Neural cell (in vitro differentiated cells): ENCODE data around the gene TUBG1. TPM values are rescaled to one million over a fixed set of nuclear protein-coding genes. Genes with fewer than 3 reads are reported as not detected.

Source experiments
- H2AFZ ChIP-seq: fragments of 200-600, 300-800 bp; sonication (generic), shearing (Covaris generic); 2 replicates; pipeline ENCODE4 v1.6.0; 2014; ENCODE audit warnings: low read depth, mild to moderate bottlenecking, antibody characterized with exemption, low read length, moderate library complexity
- H3F3A ChIP-seq: fragments of 200-600 bp; shearing (Covaris generic); 2 replicates; pipeline ENCODE4 v1.6.1; 2016; ENCODE audit warnings: mild to moderate bottlenecking, moderate library complexity, mixed read lengths, antibody characterized with exemption, low read length; ENCODE audit not compliant: insufficient read depth, poor library complexity, severe bottlenecking
- H3K27ac ChIP-seq: fragments of 200-600, 300-800 bp; sonication (generic), shearing (Covaris generic); 2 replicates; pipeline ENCODE4 v1.5.1; 2014; ENCODE audit warnings: mild to moderate bottlenecking, low read length, moderate library complexity
- H3K27me3 ChIP-seq: fragments of 300-800, 200-600 bp; sonication (generic), shearing (Covaris generic); 2 replicates; pipeline ENCODE4 v1.6.0; 2014; ENCODE audit warnings: mild to moderate bottlenecking, low read depth, low read length, moderate library complexity; ENCODE audit not compliant: insufficient read depth
- H3K36me3 ChIP-seq: fragments of 300-800, 200-600 bp; sonication (generic), shearing (Covaris generic); 2 replicates; pipeline ENCODE4 v1.5.1; 2014; ENCODE audit warnings: mild to moderate bottlenecking, antibody characterized with exemption, low read length, moderate library complexity; ENCODE audit not compliant: insufficient read depth
- H3K4me2 ChIP-seq: fragments of 300-800, 200-600 bp; sonication (generic), shearing (Covaris generic); 2 replicates; pipeline ENCODE4 v1.6.0; 2014; ENCODE audit warnings: mild to moderate bottlenecking, low read length
- H3K4me3 ChIP-seq: fragments of 300-800, 200-600 bp; sonication (generic), shearing (Covaris generic); 2 replicates; pipeline ENCODE4 v1.5.1; 2014; ENCODE audit warnings: mild to moderate bottlenecking, low read length, moderate library complexity
- H3K79me2 ChIP-seq: fragments of 200-600 bp; shearing (Covaris generic); replicated peaks from 2 replicates; pipeline ENCODE4 v1.6.0; 2014; ENCODE audit warnings: mild to moderate bottlenecking, low read length, moderate library complexity; ENCODE audit not compliant: insufficient read depth
- H3K9ac ChIP-seq: fragments of 300-800, 200-600 bp; sonication (generic), shearing (Covaris generic); 2 replicates; pipeline ENCODE4 v1.6.1; 2016; ENCODE audit warnings: mild to moderate bottlenecking, low read length, mixed read lengths
- H3K9me2 ChIP-seq: fragments of 200-600 bp; shearing (Covaris generic); 2 replicates; pipeline ENCODE4 v1.6.1; 2016; ENCODE audit warnings: mild to moderate bottlenecking, low read length, mixed read lengths; ENCODE audit not compliant: insufficient read depth
- H3K9me3 ChIP-seq: fragments of 200-600, 300-800 bp; sonication (generic), shearing (Covaris generic); 2 replicates; pipeline ENCODE4 v1.6.1; 2016; ENCODE audit warnings: mild to moderate bottlenecking, mixed run types, low read length, moderate library complexity, mixed read lengths
- H4K20me1 ChIP-seq: fragments of 200-600 bp; shearing (Covaris generic); 2 replicates; pipeline ENCODE4 v1.6.1; 2016; ENCODE audit warnings: mild to moderate bottlenecking, mixed run types; ENCODE audit not compliant: insufficient read depth
- CTCF ChIP-seq: fragments of 450-650 bp; IDR thresholded peaks from 2 replicates; pipeline ENCODE4 v1.5.1; 2014; ENCODE audit warnings: antibody characterized with exemption, mild to moderate bottlenecking, moderate library complexity; ENCODE audit not compliant: poor library complexity, severe bottlenecking
- EP300 ChIP-seq: fragments of 450-650 bp; conservative IDR thresholded peaks from 2 replicates; pipeline ENCODE4 v1.6.1; 2014; ENCODE audit warnings: antibody characterized with exemption, mild to moderate bottlenecking, moderate library complexity; ENCODE audit not compliant: poor library complexity, severe bottlenecking
- EZH2 ChIP-seq: fragments of 200-600, 300-800 bp; shearing (Covaris generic), sonication (generic); IDR thresholded peaks from 2 replicates; pipeline ENCODE4 v1.6.1; 2014; ENCODE audit warnings: antibody characterized with exemption, low read length, borderline replicate concordance, mild to moderate bottlenecking; ENCODE audit not compliant: insufficient read depth, poor library complexity, severe bottlenecking
- MXI1 ChIP-seq: fragments of 450-650 bp; conservative IDR thresholded peaks from 2 replicates; pipeline ENCODE4 v1.6.1; 2014; ENCODE audit warnings: antibody characterized with exemption, mild to moderate bottlenecking; ENCODE audit not compliant: poor library complexity, severe bottlenecking
- POLR2AphosphoS5 ChIP-seq: IDR thresholded peaks from 2 replicates; pipeline ENCODE4 v1.6.1; 2012
- RAD21 ChIP-seq: fragments of 450-650 bp; conservative IDR thresholded peaks from 2 replicates; pipeline ENCODE4 v1.6.1; 2014; ENCODE audit warnings: antibody characterized with exemption, mild to moderate bottlenecking, moderate library complexity
- REST ChIP-seq: IDR thresholded peaks from 2 replicates; pipeline ENCODE4 v1.6.1; 2012; ENCODE audit warnings: borderline replicate concordance
- SMC3 ChIP-seq: fragments of 450-650 bp; conservative IDR thresholded peaks from 2 replicates; pipeline ENCODE4 v1.6.1; 2014; ENCODE audit warnings: antibody characterized with exemption, mild to moderate bottlenecking, moderate library complexity; ENCODE audit not compliant: poor library complexity
- TAF1 ChIP-seq: IDR thresholded peaks from 2 replicates; pipeline ENCODE4 v1.6.1; 2012; ENCODE audit warnings: low read depth
- polyA plus RNA-seq: library from polyadenylated mRNA; depleted of rRNA; stranded (reverse); fragments of >200 nt; gene quantifications from 2 replicates; pipeline ENCODE4 v1.2.3, GENCODE V29; 2014

The TUBG1 gene
- polyA plus RNA-seq, 1 donor from 2014 or later: 14.2 TPM

GRCh38 chr17:42578282-42578869, 31.1 kb upstream of the TUBG1 start:
- Histone ChIP-seq H3K9ac (peak overlapping the region; percentile 73), H3K27me3 (no peaks in the 10 kb centered on the region), H3K9me3 (no peaks in the 10 kb centered on the region), H3K79me2 (peaks cover 12% of the 10 kb centered on the region), H3K27ac (peak overlapping the region; percentile 60), H3K4me3 (peak overlapping the region; percentile 93), H2AFZ (no peak overlapping the region), H3K4me2 (peak overlapping the region; percentile 98), H3K9me2 (no peaks in the 10 kb centered on the region), H3K36me3 (no peaks in the 10 kb centered on the region), H3F3A (no peaks in the 10 kb centered on the region), H4K20me1 (no peaks in the 10 kb centered on the region)
- TF ChIP-seq TAF1 (no peak), SMC3 (peak; percentile 68), CTCF (peak; percentile 77), MXI1 (no peak), RAD21 (peak; percentile 75)

DNA sequence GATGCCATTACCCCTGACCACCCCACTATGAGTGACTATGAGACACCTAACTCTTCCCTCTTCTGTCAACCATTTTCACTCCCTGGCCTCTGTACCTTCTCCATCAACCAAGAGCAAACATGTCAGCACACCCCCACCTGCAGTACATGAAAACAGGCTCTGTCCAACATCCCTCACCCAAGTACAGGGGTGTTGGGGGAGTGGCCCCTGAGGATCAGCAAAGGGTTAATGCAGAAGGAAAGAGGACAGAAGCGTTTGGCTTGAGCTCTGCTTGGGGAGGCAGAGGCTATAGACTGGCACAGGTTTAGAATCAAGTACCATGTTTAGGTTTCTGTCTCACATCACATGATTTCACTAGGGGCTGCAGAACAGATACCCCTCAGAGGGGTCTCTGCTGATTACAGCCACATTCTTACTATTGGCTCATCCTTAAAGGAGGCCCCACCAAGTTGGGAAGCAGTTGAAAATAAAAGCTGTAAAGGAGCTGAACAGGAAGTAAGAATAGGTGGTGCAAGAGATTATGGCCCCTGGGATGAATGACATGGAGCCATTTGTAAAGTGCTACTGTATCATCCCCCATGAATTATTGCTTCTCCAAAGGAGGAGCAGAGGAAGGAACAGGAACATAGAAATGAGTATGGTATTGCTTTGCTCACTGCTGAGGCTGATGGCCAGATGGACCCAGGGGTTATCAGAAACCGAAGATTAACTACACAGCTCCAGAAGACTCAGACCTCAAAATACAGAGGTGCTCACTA, 29.5 kb upstream of the TUBG1 start:
- Histone ChIP-seq H3K36me3 (no peaks in the 10 kb centered on the region), H2AFZ (no peak overlapping the region), H3K27me3 (no peaks in the 10 kb centered on the region), H3K9ac (no peak overlapping the region), H3K79me2 (peaks cover 12% of the 10 kb centered on the region), H3K4me2 (no peak overlapping the region), H3K27ac (no peak overlapping the region), H3F3A (no peaks in the 10 kb centered on the region), H4K20me1 (no peaks in the 10 kb centered on the region), H3K4me3 (no peak overlapping the region), H3K9me2 (no peaks in the 10 kb centered on the region), H3K9me3 (no peaks in the 10 kb centered on the region)
- no peak for TF ChIP-seq MXI1
- no peak for TF ChIP-seq SMC3
- no peak for TF ChIP-seq POLR2AphosphoS5
- TF ChIP-seq CTCF: no peak
- no peak for TF ChIP-seq RAD21
- no peak for TF ChIP-seq TAF1
- no peak for TF ChIP-seq REST
- no peak for TF ChIP-seq EZH2
- TF ChIP-seq EP300: no peak
